Putamen (tissue), 1 donor: ENCODE measurements around the gene SHBG.
A peak's percentile ranks its signal among the peaks of the same experiment; 100 is the strongest.

ENCODE experiments used
- DNase-seq: peaks from one replicate; pipeline ENCODE4 v3.0.0-alpha.2; 2016; ENCODE audit warnings: low spot score

SHBG gene

GRCh38 chr17:7647018-7647417 is 17.1 kb downstream of the SHBG start:
- DNase-seq: no peak

GRCh38 chr17:7650509-7651096 is 20.7 kb downstream of the SHBG start, which contains the start of gene ATP1B2:
TSS of gene ATP1B2 (plus strand) at chr17:7650926. CDS start at chr17:7651519, 593 bp downstream.
- DNase-seq: peak; percentile 51

- no peak for DNase-seq
Measured at GRCh38 chr17:7651097-7651664, 21.2 kb downstream of the SHBG start.

- no peak for DNase-seq
Measured at GRCh38 chr17:7651665-7652387, 21.9 kb downstream of the SHBG start.

- DNase-seq: no peak
Measured at GRCh38 chr17:7652388-7653356, 22.7 kb downstream of the SHBG start.

GRCh38 chr17:7654832-7655540 is 25.1 kb downstream of the SHBG start:
- peak; percentile 36 for DNase-seq

- DNase-seq: no peak
Measured at GRCh38 chr17:7655541-7655840, 25.6 kb downstream of the SHBG start.

GRCh38 chr17:7656958-7657609 is 27.1 kb downstream of the SHBG start:
- peak; percentile 73 for DNase-seq

- DNase-seq: peak; percentile 78
Measured at GRCh38 chr17:7667656-7668406, 37.9 kb downstream of the SHBG start.

- no peak for DNase-seq
Measured at GRCh38 chr17:7668482-7668881, 38.5 kb downstream of the SHBG start.

GRCh38 chr17:7673239-7673638 is 43.3 kb downstream of the SHBG start:
- DNase-seq: no peak

- no peak for DNase-seq
Measured at GRCh38 chr17:7674934-7675333, 45.0 kb downstream of the SHBG start.

- DNase-seq: no peak
Measured at GRCh38 chr17:7676533-7676932, 46.6 kb downstream of the SHBG start.

- no peak for DNase-seq
Measured at GRCh38 chr17:7677388-7678067, 47.6 kb downstream of the SHBG start.
